HG02763 (cell line): ENCODE measurements around the gene SYP.
"Not testable (repeated sequence)": the region's sequence is repeated elsewhere in the genome, so short reads cannot be mapped to it uniquely, and the experiment has no call there.

Experiments
- ATAC-seq: cut with Tn5 transposase; IDR thresholded peaks from one replicate; pipeline ENCODE4 v1.9.1; 2021; ENCODE audit warnings: mild to moderate bottlenecking, moderate library complexity; ENCODE audit not compliant: unreplicated experiment

SYP gene

GRCh38 chrX:49143154-49143553 lies 56.8 kb downstream of the SYP start:
- ATAC-seq = not testable (repeated sequence)

DNA sequence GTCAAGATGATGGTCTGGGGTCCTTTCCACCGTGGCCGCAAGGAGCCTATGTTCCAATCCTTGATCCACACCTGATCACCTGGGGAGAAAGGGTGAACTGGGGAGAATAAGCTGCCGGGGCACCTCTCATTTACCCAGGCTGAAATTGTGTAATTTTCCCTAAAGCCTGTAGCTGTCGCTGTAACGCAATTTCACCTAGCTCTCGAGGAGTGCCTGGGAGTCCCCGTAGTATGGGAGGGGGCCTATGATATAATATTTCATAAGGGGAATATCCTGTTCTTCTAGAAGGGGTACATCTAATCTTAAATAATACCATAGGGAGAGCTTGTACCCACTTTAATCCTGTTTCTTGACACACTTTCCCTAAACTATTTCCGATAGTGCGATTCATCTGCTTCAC lies 57.7 kb downstream of the SYP start:
- ATAC-seq = not testable (repeated sequence)

GRCh38 chrX:49139713-49140112 lies 60.3 kb downstream of the SYP start:
- no peak for ATAC-seq
